H9 (cell line): ENCODE measurements around the gene OTP. TPM values are rescaled to one million over a fixed set of nuclear protein-coding genes. Genes with fewer than 3 reads are reported as not detected.

Source experiments
- DNase-seq: peaks from one replicate; pipeline ENCODE4 v3.0.0-alpha.2; 2017
- H2AFZ ChIP-seq: one replicate; pipeline ENCODE4 v1.6.1; 2013; ENCODE audit warnings: mild to moderate bottlenecking, low read length, control low read depth, moderate library complexity
- H2AK5ac ChIP-seq: 2 replicates; pipeline ENCODE4 v1.6.1; 2013; ENCODE audit warnings: low read length, control low read depth, mixed read lengths; ENCODE audit not compliant: insufficient read length
- H2BK120ac ChIP-seq: one replicate; pipeline ENCODE4 v1.6.1; 2013; ENCODE audit warnings: low read depth, mild to moderate bottlenecking, low read length, control low read depth, inconsistent platforms; ENCODE audit not compliant: poor library complexity, severe bottlenecking
- H2BK12ac ChIP-seq: 2 replicates; pipeline ENCODE4 v1.6.1; 2013; ENCODE audit warnings: low read length, control low read depth, mixed read lengths, low read depth; ENCODE audit not compliant: insufficient read length
- H2BK15ac ChIP-seq: 2 replicates; pipeline ENCODE4 v1.6.1; 2013; ENCODE audit warnings: low read depth, low read length, control low read depth
- H2BK20ac ChIP-seq: one replicate; pipeline ENCODE4 v1.6.1; 2013; ENCODE audit warnings: low read depth, mild to moderate bottlenecking, low read length, control low read depth, inconsistent platforms; ENCODE audit not compliant: poor library complexity, severe bottlenecking
- H2BK5ac ChIP-seq: 2 replicates; pipeline ENCODE4 v1.6.1; 2013; ENCODE audit warnings: low read length, control low read depth, mixed read lengths; ENCODE audit not compliant: insufficient read length
- H3K14ac ChIP-seq: 2 replicates; pipeline ENCODE4 v1.6.1; 2013; ENCODE audit warnings: low read length, control low read depth; ENCODE audit not compliant: insufficient read depth
- H3K18ac ChIP-seq: 2 replicates; pipeline ENCODE4 v1.6.1; 2013; ENCODE audit warnings: low read depth, mild to moderate bottlenecking, mixed read lengths, low read length, control low read depth; ENCODE audit not compliant: insufficient read length
- H3K23ac ChIP-seq: 2 replicates; pipeline ENCODE4 v1.6.1; 2013; ENCODE audit warnings: low read length, control low read depth, mixed read lengths, low read depth; ENCODE audit not compliant: insufficient read length
- H3K23me2 ChIP-seq: 2 replicates; pipeline ENCODE4 v1.6.1; 2013; ENCODE audit warnings: low read depth, mild to moderate bottlenecking, mixed read lengths, low read length, control low read depth; ENCODE audit not compliant: insufficient read length, poor library complexity, severe bottlenecking
- H3K27ac ChIP-seq: 2 replicates; pipeline ENCODE4 v1.5.1; 2013; ENCODE audit warnings: low read length, control low read depth, mixed read lengths, low read depth; ENCODE audit not compliant: insufficient read length
- H3K27me3 ChIP-seq: 2 replicates; pipeline ENCODE4 v1.6.1; 2013; ENCODE audit warnings: low read length, control low read depth, inconsistent platforms; ENCODE audit not compliant: insufficient read depth
- H3K4ac ChIP-seq: 2 replicates; pipeline ENCODE4 v1.6.1; 2013; ENCODE audit warnings: low read depth, mild to moderate bottlenecking, control low read depth, inconsistent platforms, low read length, moderate library complexity
- H3K4me1 ChIP-seq: 2 replicates; pipeline ENCODE4 v1.6.1; 2013; ENCODE audit warnings: low read length, control low read depth, inconsistent platforms; ENCODE audit not compliant: insufficient read depth
- H3K4me2 ChIP-seq: 2 replicates; pipeline ENCODE4 v1.6.1; 2013; ENCODE audit warnings: low read length, control low read depth, mixed read lengths; ENCODE audit not compliant: insufficient read length, insufficient read depth
- H3K56ac ChIP-seq: 2 replicates; pipeline ENCODE4 v1.6.1; 2013; ENCODE audit warnings: low read depth, mild to moderate bottlenecking, mixed read lengths, low read length, control low read depth; ENCODE audit not compliant: insufficient read length
- H3K79me1 ChIP-seq: 2 replicates; pipeline ENCODE4 v1.6.1; 2013; ENCODE audit warnings: low read depth, mild to moderate bottlenecking, moderate library complexity, low read length, control low read depth, inconsistent platforms; ENCODE audit not compliant: insufficient read depth, poor library complexity, severe bottlenecking
- H3K79me2 ChIP-seq: 2 replicates; pipeline ENCODE4 v1.6.1; 2013; ENCODE audit warnings: low read length, control low read depth, inconsistent platforms; ENCODE audit not compliant: insufficient read depth
- H3K9ac ChIP-seq: 2 replicates; pipeline ENCODE4 v1.6.1; 2013; ENCODE audit warnings: low read length, control low read depth, mixed read lengths; ENCODE audit not compliant: insufficient read length; ENCODE audit errors: extremely low read depth
- H3K9me3 ChIP-seq: one replicate; pipeline ENCODE4 v1.6.1; 2013; ENCODE audit warnings: low read depth, low read length, inconsistent platforms; ENCODE audit not compliant: control insufficient read depth
- H3T11ph ChIP-seq: one replicate; pipeline ENCODE4 v1.6.1; 2013; ENCODE audit warnings: mild to moderate bottlenecking, low read length, control low read depth, inconsistent platforms
- H4K20me1 ChIP-seq: one replicate; pipeline ENCODE4 v1.6.1; 2013; ENCODE audit not compliant: control insufficient read depth, insufficient read length, insufficient read depth
- H4K5ac ChIP-seq: 2 replicates; pipeline ENCODE4 v1.6.1; 2013; ENCODE audit warnings: low read depth, mild to moderate bottlenecking, mixed read lengths, low read length, control low read depth; ENCODE audit not compliant: insufficient read length
- H4K8ac ChIP-seq: replicated peaks from 2 replicates; pipeline ENCODE4 v1.6.1; 2013; ENCODE audit warnings: low read length, control low read depth, mixed read lengths, low read depth; ENCODE audit not compliant: insufficient read length
- H4K91ac ChIP-seq: 2 replicates; pipeline ENCODE4 v1.6.1; 2013; ENCODE audit warnings: low read depth, mild to moderate bottlenecking, moderate library complexity, mixed read lengths, low read length, control low read depth; ENCODE audit not compliant: insufficient read length
- H3K27ac Mint-ChIP-seq, 3 experiments: 2 replicates in 2 of 3; 3 replicates in 1 of 3; pipeline ENCODE4 v1.8.0; 2020 to 2021; ENCODE audit warnings: mixed read lengths in 3 of 3, mild to moderate bottlenecking in 1 of 3, moderate library complexity in 1 of 3
- H3K27me3 Mint-ChIP-seq: 2 replicates; pipeline ENCODE4 v1.8.0; 2021; ENCODE audit warnings: low read depth, mild to moderate bottlenecking, moderate library complexity, mixed read lengths
- H3K36me3 Mint-ChIP-seq, 3 experiments: 2 replicates in 2 of 3; 3 replicates in 1 of 3; pipeline ENCODE4 v1.8.0; 2020 to 2021; ENCODE audit warnings: low read depth in 3 of 3, mixed read lengths in 3 of 3; ENCODE audit not compliant: insufficient read depth in 1 of 3
- H3K4me1 Mint-ChIP-seq, 2 experiments: 2 replicates each; pipeline ENCODE4 v1.8.0; 2020; ENCODE audit warnings: mixed read lengths in 2 of 2
- H3K4me3 Mint-ChIP-seq, 2 experiments: 2 replicates in 1 of 2; 3 replicates in 1 of 2; pipeline ENCODE4 v1.8.0; 2020 to 2021; ENCODE audit warnings: mild to moderate bottlenecking in 2 of 2, mixed read lengths in 2 of 2, moderate library complexity in 1 of 2
- H3K9me3 Mint-ChIP-seq, 2 experiments: 2 replicates in 1 of 2; 3 replicates in 1 of 2; pipeline ENCODE4 v1.8.0; 2020; ENCODE audit warnings: mild to moderate bottlenecking in 2 of 2, mixed read lengths in 2 of 2, moderate library complexity in 1 of 2
- CTCF ChIP-seq: fragments of 200-600 bp; sonication (generic); conservative IDR thresholded peaks from 3 replicates; pipeline ENCODE4 v1.8.0; 2021; ENCODE audit warnings: antibody characterized with exemption, mild to moderate bottlenecking
- total RNA-seq: library from RNA; stranded (reverse); gene quantifications from 2 replicates; pipeline ENCODE4 v1.2.1, GENCODE V29; 2021

OTP gene
- total RNA-seq, 1 experiment from 2014 or later = not detected

- Histone ChIP-seq H3K79me2 (no peaks in the 10 kb centered on the region), H3K4ac (no peak overlapping the region), H3K9me3 (no peaks in the 10 kb centered on the region), H2BK5ac (no peak overlapping the region), H4K20me1 (no peaks in the 10 kb centered on the region), H4K8ac (no peak overlapping the region), H3K23ac (no peak overlapping the region), H3K14ac (no peak overlapping the region), H2AFZ (no peak overlapping the region), H2BK20ac (no peak overlapping the region), H2BK15ac (no peak overlapping the region), H3K23me2 (no peaks in the 10 kb centered on the region), H4K91ac (no peak overlapping the region), H3K9ac (no peak overlapping the region), H3K4me1 (no peaks in the 10 kb centered on the region), H3K27ac (no peak overlapping the region), H2BK12ac (no peak overlapping the region), H3K27me3 (no peaks in the 10 kb centered on the region), H3K79me1 (no peaks in the 10 kb centered on the region), H2BK120ac (no peak overlapping the region), H2AK5ac (no peak overlapping the region), H3T11ph (no peak overlapping the region), H4K5ac (no peak overlapping the region), H3K4me2 (no peak overlapping the region), H3K56ac (no peak overlapping the region), H3K18ac (no peak overlapping the region)
- no peak overlapping the region for H3K4me3 Mint-ChIP-seq
- no peaks in the 10 kb centered on the region for H3K36me3 Mint-ChIP-seq
- peaks cover 0 to 4% of the 10 kb centered on the region in 2 experiments; a peak in 2 of 4 replicates for H3K4me1 Mint-ChIP-seq
- DNase-seq = no peak
- H3K27me3 Mint-ChIP-seq = peaks cover 40% of the 10 kb centered on the region
- no peak for TF ChIP-seq CTCF
- no peaks in the 10 kb centered on the region for H3K9me3 Mint-ChIP-seq
- H3K27ac Mint-ChIP-seq = no peak overlapping the region
These were observed 24.1 kb upstream of the OTP start for GRCh38 chr5:77662635-77663034.
